GM12878 (cell line): ENCODE measurements around the gene MSANTD3. TPM values are rescaled to one million over a fixed set of nuclear protein-coding genes. Genes with fewer than 3 reads are reported as not detected.

ENCODE experiments used
- ATAC-seq: fragments of 200-7000 bp; cut with Tn5 transposase; 3 replicates; pipeline ENCODE4 v1.9.1; 2020; ENCODE audit warnings: mild to moderate bottlenecking, moderate library complexity
- BruUV-seq: library from RNA; stranded (reverse); fragments of 400-500 nt; replicated peaks from 2 replicates; lab custom pipeline; 2021; lab: Mats Ljungman, UMichigan
- CTCF ChIA-PET: fragments of 300-600 bp; sonication (Branson Sonifier 250); formaldehyde crosslinking; extraction: SDS; loops from one replicate; lab custom pipeline; 2021; ENCODE audit warnings: inconsistent platforms; lab: Yijun Ruan, JAX
- POLR2A ChIA-PET: fragments of 350-600 bp; formaldehyde crosslinking; extraction: SDS; loops from one replicate; lab custom pipeline; 2021; ENCODE audit warnings: inconsistent platforms; lab: Charles Lee
- RAD21 ChIA-PET: fragments of 300-600 bp; sonication (Branson Sonifier 250); formaldehyde crosslinking; loops from one replicate; lab custom pipeline; 2023; ENCODE audit warnings: antibody characterized with exemption; ENCODE audit not compliant: unreplicated experiment; lab: Charles Lee
- SMC1A ChIA-PET: fragments of 300-600 bp; sonication (Branson Sonifier 250); formaldehyde crosslinking; loops from one replicate; lab custom pipeline; 2023; ENCODE audit not compliant: unreplicated experiment, uncharacterized antibody; lab: Charles Lee
- DNase-seq: peaks from one replicate; pipeline ENCODE4 v3.0.0-alpha.2; 2011; ENCODE audit warnings: low read depth, low spot score
- FAIRE-seq: peaks from 3 replicates; lab custom pipeline; 2011; peaks lifted over from hg19 to GRCh38; lab: Jason Lieb, UNC
- H2AFZ ChIP-seq: 2 replicates; pipeline ENCODE4 v1.6.0; 2011; ENCODE audit warnings: low read depth, low read length, control low read depth; ENCODE audit not compliant: control insufficient read depth
- H3K27ac ChIP-seq: 2 replicates; pipeline ENCODE4 v1.5.1; 2011; ENCODE audit warnings: control low read depth; ENCODE audit not compliant: control insufficient read depth, insufficient read depth
- H3K27me3 ChIP-seq, 2 experiments: replicated peaks in 1 of 2; 2 replicates each; pipeline versions ENCODE4 v1.6.0 to v1.6.1; 2011; ENCODE audit warnings: low read length in 1 of 2; ENCODE audit not compliant: control insufficient read depth in 2 of 2, insufficient read depth in 2 of 2
- H3K36me3 ChIP-seq, 2 experiments: 2 replicates each; pipeline ENCODE4 v1.5.1; 2011; ENCODE audit warnings: low read length in 1 of 2; ENCODE audit not compliant: control insufficient read depth in 2 of 2, insufficient read depth in 2 of 2
- H3K4me1 ChIP-seq: 2 replicates; pipeline ENCODE4 v1.6.1; 2011; ENCODE audit warnings: mild to moderate bottlenecking, low read length, moderate library complexity, mixed read lengths; ENCODE audit not compliant: control insufficient read depth, insufficient read depth
- H3K4me2 ChIP-seq: 2 replicates; pipeline ENCODE4 v1.6.0; 2011; ENCODE audit warnings: control low read depth; ENCODE audit not compliant: control insufficient read depth, insufficient read depth
- H3K4me3 ChIP-seq: fragments of 200-600 bp; sonication (generic); 2 replicates; pipeline ENCODE4 v1.5.1; 2016
- H3K79me2 ChIP-seq: 2 replicates; pipeline ENCODE4 v1.6.0; 2011; ENCODE audit warnings: low read length; ENCODE audit not compliant: control insufficient read depth, insufficient read depth
- H3K9ac ChIP-seq: 2 replicates; pipeline ENCODE4 v1.8.0; 2011; ENCODE audit warnings: low read length, control low read depth, mixed read lengths; ENCODE audit not compliant: control insufficient read depth, insufficient read depth
- H3K9me3 ChIP-seq: replicated peaks from 3 replicates; pipeline ENCODE4 v1.5.1; 2011; ENCODE audit warnings: mild to moderate bottlenecking, low read length; ENCODE audit not compliant: control insufficient read depth, insufficient read depth
- H4K20me1 ChIP-seq: 2 replicates; pipeline ENCODE4 v1.6.0; 2011; ENCODE audit not compliant: control insufficient read depth, insufficient read depth
- ATF7 ChIP-seq: fragments of 450-650 bp; IDR thresholded peaks from 2 replicates; pipeline ENCODE4 v1.6.1; 2016; ENCODE audit warnings: low read depth, mild to moderate bottlenecking
- EED ChIP-seq: sonication (generic); IDR thresholded peaks from 2 replicates; pipeline ENCODE4 v1.6.1; 2016; ENCODE audit warnings: antibody characterized with exemption, low read depth
- IKZF1 ChIP-seq: fragments of 450-650 bp; conservative IDR thresholded peaks from 2 replicates; pipeline ENCODE4 v1.6.1; 2017; ENCODE audit warnings: antibody characterized with exemption, mild to moderate bottlenecking
- IKZF2 ChIP-seq, 2 experiments: fragments of 450-650 bp; IDR thresholded peaks; 2 replicates each; pipeline ENCODE4 v1.6.1; 2017; ENCODE audit warnings: mild to moderate bottlenecking in 2 of 2, moderate library complexity in 2 of 2
- MEF2A ChIP-seq: IDR thresholded peaks from 2 replicates; pipeline ENCODE4 v1.6.1; 2011; ENCODE audit warnings: low read depth, mild to moderate bottlenecking, low read length, moderate library complexity; ENCODE audit not compliant: insufficient read depth
- NFIC ChIP-seq: IDR thresholded peaks from 2 replicates; pipeline ENCODE4 v1.6.1; 2012; ENCODE audit warnings: low read depth, mild to moderate bottlenecking, inconsistent platforms, low read length, moderate library complexity
- SPI1 ChIP-seq: IDR thresholded peaks from 2 replicates; pipeline ENCODE4 v1.6.1; 2011; ENCODE audit warnings: low read depth, mild to moderate bottlenecking, low read length, moderate library complexity, borderline replicate concordance; ENCODE audit not compliant: insufficient read depth
- WGBS: methylation state at CpG from one replicate; pipeline ENCODE4 v1.1.6; 2016; ENCODE audit warnings: low lambda C conversion rate; ENCODE audit not compliant: insufficient replicate concordance, insufficient coverage; ENCODE audit errors: missing lambda C conversion rate; 5-methylcytosine and 5-hydroxymethylcytosine counted together
- in situ Hi-C: fragments of 300-500 bp; cut with MboI; formaldehyde crosslinking; loops from 9 replicates; pipeline ENCODE4 v1.14.3; 2018; ENCODE audit warnings: mixed read lengths
- intact Hi-C: fragments of 100-400 bp; cut with micrococcal nuclease; formaldehyde crosslinking; loops from one replicate; pipeline ENCODE4 v1.14.2; 2022; ENCODE audit not compliant: unreplicated experiment
- polyA plus RNA-seq, 11 experiments: library from polyadenylated mRNA; depleted of rRNA in 4 of 11; unstranded in 6 of 11; stranded (reverse) in 5 of 11; fragments of >200 nt; fragmentation: Nextera tagmentation in 4 of 11; fragmentation: Illumina TruSeq in 1 of 11; extraction: Ambion mirVana in 4 of 11; extraction: Trizol in 1 of 11; gene quantifications; 1 replicate in 1 of 11; 2 replicates in 10 of 11; pipeline versions ENCODE4 v1.2.1 to v1.2.3, GENCODE V29; 2011 to 2016; ENCODE audit warnings: inconsistent platforms in 2 of 11, missing spikeins in 2 of 11, low read depth in 1 of 11
- total RNA-seq, 4 experiments: library from RNA; depleted of rRNA in 3 of 4; stranded (reverse); fragments of >200 nt in 3 of 4; fragmentation: Illumina TruSeq in 1 of 4; extraction: Trizol in 1 of 4; gene quantifications; 2 replicates each; pipeline versions ENCODE4 v1.2.1 to v1.2.3, GENCODE V29; 2013 to 2021
- TF ChIP-seq, protein P1 (sequence below): IDR thresholded peaks from 2 replicates; pipeline ENCODE4 v1.6.1; 2011; ENCODE audit warnings: borderline replicate concordance, low read depth, mild to moderate bottlenecking, moderate library complexity, low read length; ENCODE audit not compliant: insufficient read depth, poor library complexity, severe bottlenecking

Gene MSANTD3
- total and polyA plus RNA-seq, 10 of the 15 experiments (the other 5 are each of a cell fraction or from before 2014, with no cell fraction given) = 5.8 to 21.2 (median 14.7) TPM

- RAD21 ChIA-PET = interaction anchor here (1.0 kb wide), 2 partner anchors 10 to 13 kb away, joined by 3 read pairs; no protein-coding TSS in a partner anchor
Measured at GRCh38 chr9:100428871-100429654, 2.1 kb downstream of the MSANTD3 start.

More at GRCh38 chr9:100428871-100429654, 2.1 kb downstream of the MSANTD3 start:
- ChIA-PET CTCF (interaction anchor here (0.6 to 1.8 kb wide), 4 partner anchors 9 to 804 kb away, joined by 3 to 11 read pairs (median 3); no protein-coding TSS in a partner anchor), SMC1A (interaction anchor here (1.2 kb wide), 1 partner anchor 10 kb away, joined by 5 read pairs; no protein-coding TSS in a partner anchor), POLR2A (no interaction called here)
- no TSS peak for BruUV-seq
- Histone ChIP-seq H4K20me1 (no peaks in the 10 kb centered on the region), H3K9me3 (no peaks in the 10 kb centered on the region), H3K36me3 (no peaks in the 10 kb centered on the region), H3K27ac (no peak overlapping the region), H3K4me2 (peak overlapping the region; percentile 93), H3K9ac (no peak overlapping the region), H3K4me3 (no peak overlapping the region), H2AFZ (no peak overlapping the region), H3K79me2 (peaks cover 5% of the 10 kb centered on the region), H3K27me3 (no peaks in the 10 kb centered on the region), H3K4me1 (peaks cover 12% of the 10 kb centered on the region)
- TF ChIP-seq ATF7 (no peak), IKZF1 (0 out of 2 replicates have a peak, but pooled peaks have one; percentile 31), EED (peak; percentile 76), MEF2A (no peak), SPI1 (peak; percentile 20; the same call in 1 of the 2 replicates), NFIC (0 out of 2 replicates have a peak, but pooled peaks have one; percentile 19), IKZF2 (IDR thresholded peaks at IDR 0.05) (peak; percentile 62 to 65; a peak in 3 of 4 replicates)
- TF ChIP-seq, protein P1, sequence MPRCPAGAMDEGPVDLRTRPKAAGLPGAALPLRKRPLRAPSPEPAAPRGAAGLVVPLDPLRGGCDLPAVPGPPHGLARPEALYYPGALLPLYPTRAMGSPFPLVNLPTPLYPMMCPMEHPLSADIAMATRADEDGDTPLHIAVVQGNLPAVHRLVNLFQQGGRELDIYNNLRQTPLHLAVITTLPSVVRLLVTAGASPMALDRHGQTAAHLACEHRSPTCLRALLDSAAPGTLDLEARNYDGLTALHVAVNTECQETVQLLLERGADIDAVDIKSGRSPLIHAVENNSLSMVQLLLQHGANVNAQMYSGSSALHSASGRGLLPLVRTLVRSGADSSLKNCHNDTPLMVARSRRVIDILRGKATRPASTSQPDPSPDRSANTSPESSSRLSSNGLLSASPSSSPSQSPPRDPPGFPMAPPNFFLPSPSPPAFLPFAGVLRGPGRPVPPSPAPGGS = peak; percentile 29
- ATAC-seq (no peak), FAIRE-seq (no peak), DNase-seq (no peak)
- in situ Hi-C loops (no loop called here), intact Hi-C loops (loop anchor here (5.0 kb wide), 1 partner anchor 77 kb away; the partner anchor contains the start of gene TEX10)
- 71% methylated on average over 9 of the region's 9 CpGs for WGBS
